Measurements from ENCODE around the gene CEP192.
A peak's percentile ranks its signal among the peaks of the same experiment; 100 is the strongest.

CEP192 gene

GRCh38 chr18:13137670-13138419 is 146.7 kb downstream of the CEP192 start:
- Histone ChIP-seq H3K9me3 (ENCODE audit: insufficient read depth, low read depth, low read length) (peaks cover 4% of the 10 kb centered on the region; the same call in 1 of the 2 replicates), H3K4me3 (ENCODE audit: low read length) (peak overlapping the region; percentile 71; the same call in 1 of the 2 replicates), H3K27me3 (ENCODE audit: insufficient read depth, low read length) (peaks cover 40% of the 10 kb centered on the region), H3K36me3 (ENCODE audit: insufficient read depth, low read depth, low read length) (no peaks in the 10 kb centered on the region), H3K4me1 (ENCODE audit: insufficient read depth, low read length) (no peaks in the 10 kb centered on the region), H3K27ac (ENCODE audit: low read length) (no peak overlapping the region), H3K9ac (ENCODE audit: low read depth, low read length) (no peak overlapping the region)

GRCh38 chr18:13138420-13139139 is 147.4 kb downstream of the CEP192 start:
- Histone ChIP-seq H3K4me3 (ENCODE audit: low read length) (no peak overlapping the region), H3K9me3 (ENCODE audit: insufficient read depth, low read depth, low read length) (peaks cover 6% of the 10 kb centered on the region), H3K4me1 (ENCODE audit: insufficient read depth, low read length) (no peaks in the 10 kb centered on the region), H3K9ac (ENCODE audit: low read depth, low read length) (no peak overlapping the region), H3K36me3 (ENCODE audit: insufficient read depth, low read depth, low read length) (no peaks in the 10 kb centered on the region), H3K27ac (ENCODE audit: low read length) (no peak overlapping the region), H3K27me3 (ENCODE audit: insufficient read depth, low read length) (peaks cover 40% of the 10 kb centered on the region)

- no peak overlapping the region for H3K4me3 ChIP-seq (ENCODE audit: low read length)
- H3K4me1 ChIP-seq (ENCODE audit: insufficient read depth, low read length), result no peaks in the 10 kb centered on the region
- H3K27ac ChIP-seq (ENCODE audit: low read length), result no peak overlapping the region
- H3K27me3 ChIP-seq (ENCODE audit: insufficient read depth, low read length), result peaks cover 40% of the 10 kb centered on the region
- H3K36me3 ChIP-seq (ENCODE audit: insufficient read depth, low read depth, low read length), result no peaks in the 10 kb centered on the region
- H3K9ac ChIP-seq (ENCODE audit: low read depth, low read length), result no peak overlapping the region
- H3K9me3 ChIP-seq (ENCODE audit: insufficient read depth, low read depth, low read length), result peaks cover 16% of the 10 kb centered on the region
These were observed 148.8 kb downstream of the CEP192 start for GRCh38 chr18:13139885-13140450.

- Histone ChIP-seq H3K4me1 (ENCODE audit: insufficient read depth, low read length) (no peaks in the 10 kb centered on the region), H3K27me3 (ENCODE audit: insufficient read depth, low read length) (peaks cover 28% of the 10 kb centered on the region), H3K27ac (ENCODE audit: low read length) (no peak overlapping the region), H3K4me3 (ENCODE audit: low read length) (no peak overlapping the region), H3K9ac (ENCODE audit: low read depth, low read length) (no peak overlapping the region), H3K9me3 (ENCODE audit: insufficient read depth, low read depth, low read length) (peaks cover 17% of the 10 kb centered on the region), H3K36me3 (ENCODE audit: insufficient read depth, low read depth, low read length) (no peaks in the 10 kb centered on the region)
These were observed 150.0 kb downstream of the CEP192 start for GRCh38 chr18:13141209-13141608.

- no peaks in the 10 kb centered on the region for H3K36me3 ChIP-seq (ENCODE audit: insufficient read depth, low read depth, low read length)
- no peaks in the 10 kb centered on the region for H3K4me1 ChIP-seq (ENCODE audit: insufficient read depth, low read length)
- no peak overlapping the region for H3K4me3 ChIP-seq (ENCODE audit: low read length)
- no peaks in the 10 kb centered on the region for H3K27me3 ChIP-seq (ENCODE audit: insufficient read depth, low read length)
- peaks cover 17% of the 10 kb centered on the region for H3K9me3 ChIP-seq (ENCODE audit: insufficient read depth, low read depth, low read length)
- no peak overlapping the region for H3K27ac ChIP-seq (ENCODE audit: low read length)
- H3K9ac ChIP-seq (ENCODE audit: low read depth, low read length), result no peak overlapping the region
These were observed 154.6 kb downstream of the CEP192 start for GRCh38 chr18:13145636-13146190.

GRCh38 chr18:13147130-13147529 is 156.0 kb downstream of the CEP192 start:
- Histone ChIP-seq H3K27ac (ENCODE audit: low read length) (no peak overlapping the region), H3K9me3 (ENCODE audit: insufficient read depth, low read depth, low read length) (peaks cover 17% of the 10 kb centered on the region), H3K27me3 (ENCODE audit: insufficient read depth, low read length) (no peaks in the 10 kb centered on the region), H3K9ac (ENCODE audit: low read depth, low read length) (no peak overlapping the region), H3K36me3 (ENCODE audit: insufficient read depth, low read depth, low read length) (no peaks in the 10 kb centered on the region), H3K4me1 (ENCODE audit: insufficient read depth, low read length) (no peaks in the 10 kb centered on the region), H3K4me3 (ENCODE audit: low read length) (no peak overlapping the region)

GRCh38 chr18:13151656-13152055 is 160.5 kb downstream of the CEP192 start:
- no peak overlapping the region for H3K4me3 ChIP-seq (ENCODE audit: low read length)
- H3K4me1 ChIP-seq (ENCODE audit: insufficient read depth, low read length), result no peaks in the 10 kb centered on the region
- H3K9ac ChIP-seq (ENCODE audit: low read depth, low read length), result no peak overlapping the region
- no peaks in the 10 kb centered on the region for H3K36me3 ChIP-seq (ENCODE audit: insufficient read depth, low read depth, low read length)
- H3K27me3 ChIP-seq (ENCODE audit: insufficient read depth, low read length), result no peaks in the 10 kb centered on the region
- peaks cover 3% of the 10 kb centered on the region; the same call in 1 of the 2 replicates for H3K9me3 ChIP-seq (ENCODE audit: insufficient read depth, low read depth, low read length)
- no peak overlapping the region for H3K27ac ChIP-seq (ENCODE audit: low read length)

- Histone ChIP-seq H3K4me1 (ENCODE audit: insufficient read depth, low read length) (no peaks in the 10 kb centered on the region), H3K27me3 (ENCODE audit: insufficient read depth, low read length) (no peaks in the 10 kb centered on the region), H3K4me3 (ENCODE audit: low read length) (no peak overlapping the region)
These were observed 167.3 kb downstream of the CEP192 start for GRCh38 chr18:13158428-13158827.

GRCh38 chr18:13159579-13159978 is 168.4 kb downstream of the CEP192 start:
- no peaks in the 10 kb centered on the region for H3K36me3 ChIP-seq (ENCODE audit: insufficient read depth, low read depth, low read length)
- H3K27ac ChIP-seq (ENCODE audit: low read length), result no peak overlapping the region
- H3K27me3 ChIP-seq (ENCODE audit: insufficient read depth, low read length), result no peaks in the 10 kb centered on the region
- no peak overlapping the region for H3K4me3 ChIP-seq (ENCODE audit: low read length)
- H3K4me1 ChIP-seq (ENCODE audit: insufficient read depth, low read length), result no peaks in the 10 kb centered on the region
- H3K9me3 ChIP-seq (ENCODE audit: insufficient read depth, low read depth, low read length), result peaks cover 6% of the 10 kb centered on the region
- no peak overlapping the region for H3K9ac ChIP-seq (ENCODE audit: low read depth, low read length)

More at GRCh38 chr18:13158428-13158827, 167.3 kb downstream of the CEP192 start:
- H3K9me3 ChIP-seq (ENCODE audit: insufficient read depth, low read depth, low read length), result peaks cover 6% of the 10 kb centered on the region
- H3K27ac ChIP-seq (ENCODE audit: low read length), result no peak overlapping the region
- no peak overlapping the region for H3K9ac ChIP-seq (ENCODE audit: low read depth, low read length)
- no peaks in the 10 kb centered on the region for H3K36me3 ChIP-seq (ENCODE audit: insufficient read depth, low read depth, low read length)

GRCh38 chr18:13161276-13161899 is 170.2 kb downstream of the CEP192 start:
- Histone ChIP-seq H3K9ac (ENCODE audit: low read depth, low read length) (no peak overlapping the region), H3K27me3 (ENCODE audit: insufficient read depth, low read length) (no peaks in the 10 kb centered on the region), H3K4me1 (ENCODE audit: insufficient read depth, low read length) (no peaks in the 10 kb centered on the region), H3K36me3 (ENCODE audit: insufficient read depth, low read depth, low read length) (no peaks in the 10 kb centered on the region), H3K4me3 (ENCODE audit: low read length) (no peak overlapping the region), H3K27ac (ENCODE audit: low read length) (no peak overlapping the region), H3K9me3 (ENCODE audit: insufficient read depth, low read depth, low read length) (peaks cover 3% of the 10 kb centered on the region; the same call in 1 of the 2 replicates)

- no peaks in the 10 kb centered on the region for H3K27me3 ChIP-seq (ENCODE audit: insufficient read depth, low read length)
- no peaks in the 10 kb centered on the region for H3K4me1 ChIP-seq (ENCODE audit: insufficient read depth, low read length)
- H3K27ac ChIP-seq (ENCODE audit: low read length), result no peak overlapping the region
- no peak overlapping the region for H3K9ac ChIP-seq (ENCODE audit: low read depth, low read length)
- no peaks in the 10 kb centered on the region; the same call in none of the 2 replicates for H3K9me3 ChIP-seq (ENCODE audit: insufficient read depth, low read depth, low read length)
- no peaks in the 10 kb centered on the region for H3K36me3 ChIP-seq (ENCODE audit: insufficient read depth, low read depth, low read length)
- no peak overlapping the region for H3K4me3 ChIP-seq (ENCODE audit: low read length)
These were observed 172.2 kb downstream of the CEP192 start for GRCh38 chr18:13163167-13163927.
